ENCODE data around the gene TFPT.

DNA sequence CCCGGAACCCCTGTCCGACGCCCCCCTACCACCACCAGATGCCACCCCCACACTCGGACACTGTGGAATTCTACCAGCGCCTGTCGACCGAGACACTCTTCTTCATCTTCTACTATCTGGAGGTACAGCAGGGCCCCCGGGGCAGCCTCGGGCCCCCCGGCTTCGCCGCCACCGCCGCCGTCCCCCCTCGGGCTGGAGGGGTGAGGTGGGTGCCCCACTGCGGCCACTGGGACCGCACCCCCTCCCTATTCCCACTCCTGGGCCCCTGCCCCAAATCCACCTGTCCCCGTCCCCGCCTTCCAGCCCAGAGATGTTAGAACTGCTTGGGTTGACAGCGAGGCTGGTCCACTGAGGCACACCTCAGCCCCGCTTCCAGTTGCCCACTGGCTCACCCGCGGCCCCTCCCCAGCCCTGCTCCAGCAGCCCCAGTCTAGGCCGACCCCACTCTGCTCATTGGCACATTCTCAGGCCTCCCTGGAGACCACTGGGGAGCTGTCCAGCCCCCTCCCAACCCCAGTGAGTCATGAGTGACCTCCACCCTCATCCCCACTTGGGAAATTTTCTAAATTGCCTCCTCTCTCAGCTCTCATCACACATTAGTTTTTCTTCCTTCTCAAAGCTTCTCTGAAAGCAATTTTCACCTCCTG, 37.5 kb upstream of the TFPT start:
- TF ChIP-seq POLR2A (IDR thresholded peaks at IDR 0.05; ENCODE audit: low read depth, low read length) (no peak; the same call in 1 of the 2 replicates), CEBPB (IDR thresholded peaks at IDR 0.05; ENCODE audit: low read depth, low read length) (no peak), RAD21 (IDR thresholded peaks at IDR 0.05; ENCODE audit: low read length) (no peak), BHLHE40 (IDR thresholded peaks at IDR 0.05; ENCODE audit: low read depth, low read length) (no peak), CHD1 (IDR thresholded peaks at IDR 0.05; ENCODE audit: low read depth, low read length) (no peak), SMC3 (IDR thresholded peaks at IDR 0.05; ENCODE audit: low read depth, low read length) (no peak), MAZ (IDR thresholded peaks at IDR 0.05; ENCODE audit: borderline replicate concordance, low read depth, low read length) (no peak)
- TF ChIP-seq, protein P1, sequence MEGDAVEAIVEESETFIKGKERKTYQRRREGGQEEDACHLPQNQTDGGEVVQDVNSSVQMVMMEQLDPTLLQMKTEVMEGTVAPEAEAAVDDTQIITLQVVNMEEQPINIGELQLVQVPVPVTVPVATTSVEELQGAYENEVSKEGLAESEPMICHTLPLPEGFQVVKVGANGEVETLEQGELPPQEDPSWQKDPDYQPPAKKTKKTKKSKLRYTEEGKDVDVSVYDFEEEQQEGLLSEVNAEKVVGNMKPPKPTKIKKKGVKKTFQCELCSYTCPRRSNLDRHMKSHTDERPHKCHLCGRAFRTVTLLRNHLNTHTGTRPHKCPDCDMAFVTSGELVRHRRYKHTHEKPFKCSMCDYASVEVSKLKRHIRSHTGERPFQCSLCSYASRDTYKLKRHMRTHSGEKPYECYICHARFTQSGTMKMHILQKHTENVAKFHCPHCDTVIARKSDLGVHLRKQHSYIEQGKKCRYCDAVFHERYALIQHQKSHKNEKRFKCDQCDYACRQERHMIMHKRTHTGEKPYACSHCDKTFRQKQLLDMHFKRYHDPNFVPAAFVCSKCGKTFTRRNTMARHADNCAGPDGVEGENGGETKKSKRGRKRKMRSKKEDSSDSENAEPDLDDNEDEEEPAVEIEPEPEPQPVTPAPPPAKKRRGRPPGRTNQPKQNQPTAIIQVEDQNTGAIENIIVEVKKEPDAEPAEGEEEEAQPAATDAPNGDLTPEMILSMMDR (conservative IDR thresholded peaks at IDR 0.05; ENCODE audit: low read depth, low read length), result no peak
- TF ChIP-seq, protein P2, sequence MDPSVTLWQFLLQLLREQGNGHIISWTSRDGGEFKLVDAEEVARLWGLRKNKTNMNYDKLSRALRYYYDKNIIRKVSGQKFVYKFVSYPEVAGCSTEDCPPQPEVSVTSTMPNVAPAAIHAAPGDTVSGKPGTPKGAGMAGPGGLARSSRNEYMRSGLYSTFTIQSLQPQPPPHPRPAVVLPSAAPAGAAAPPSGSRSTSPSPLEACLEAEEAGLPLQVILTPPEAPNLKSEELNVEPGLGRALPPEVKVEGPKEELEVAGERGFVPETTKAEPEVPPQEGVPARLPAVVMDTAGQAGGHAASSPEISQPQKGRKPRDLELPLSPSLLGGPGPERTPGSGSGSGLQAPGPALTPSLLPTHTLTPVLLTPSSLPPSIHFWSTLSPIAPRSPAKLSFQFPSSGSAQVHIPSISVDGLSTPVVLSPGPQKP (IDR thresholded peaks at IDR 0.05; ENCODE audit: borderline replicate concordance, low read depth, low read length), result no peak
- TF ChIP-seq, protein P3, sequence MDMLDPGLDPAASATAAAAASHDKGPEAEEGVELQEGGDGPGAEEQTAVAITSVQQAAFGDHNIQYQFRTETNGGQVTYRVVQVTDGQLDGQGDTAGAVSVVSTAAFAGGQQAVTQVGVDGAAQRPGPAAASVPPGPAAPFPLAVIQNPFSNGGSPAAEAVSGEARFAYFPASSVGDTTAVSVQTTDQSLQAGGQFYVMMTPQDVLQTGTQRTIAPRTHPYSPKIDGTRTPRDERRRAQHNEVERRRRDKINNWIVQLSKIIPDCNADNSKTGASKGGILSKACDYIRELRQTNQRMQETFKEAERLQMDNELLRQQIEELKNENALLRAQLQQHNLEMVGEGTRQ (IDR thresholded peaks at IDR 0.05; ENCODE audit: low read depth, low read length), result no peak

Measured in IMR-90 (cell line).